CD14-positive monocyte (primary cell): ENCODE results near the gene LASP1. TPM values are rescaled to one million over a fixed set of nuclear protein-coding genes. Genes with fewer than 3 reads are reported as not detected.

ENCODE experiments used
- DNase-seq, 3 donors: peaks; one replicate each; pipeline ENCODE4 v3.0.0-alpha.2; 2011 to 2022
- H2AFZ ChIP-seq: 2 replicates; pipeline ENCODE4 v1.6.0; 2012; ENCODE audit warnings: mild to moderate bottlenecking, low read depth, low read length, inconsistent platforms; ENCODE audit not compliant: insufficient read depth, poor library complexity, severe bottlenecking
- H3K27ac ChIP-seq, 2 donors: 1 replicate in 1 of 2; 2 replicates in 1 of 2; pipeline ENCODE4 v1.5.1; 2012 to 2013; ENCODE audit warnings: low read length in 2 of 2, control low read depth in 1 of 2, inconsistent platforms in 1 of 2, low read depth in 1 of 2, mild to moderate bottlenecking in 1 of 2
- H3K27me3 ChIP-seq, 2 donors: one replicate each; pipeline versions ENCODE4 v1.6.0 to v1.6.1; 2011 to 2013; ENCODE audit warnings: low read length in 2 of 2; ENCODE audit not compliant: control insufficient read depth in 2 of 2, insufficient read depth in 2 of 2
- H3K36me3 ChIP-seq, 2 donors: replicated peaks in 1 of 2; 1 replicate in 1 of 2; 2 replicates in 1 of 2; pipeline versions ENCODE4 v1.5.1 to v1.6.1; 2012 to 2013; ENCODE audit warnings: low read length in 2 of 2, control low read depth in 1 of 2, inconsistent platforms in 1 of 2, mild to moderate bottlenecking in 1 of 2; ENCODE audit not compliant: insufficient read depth in 2 of 2, control insufficient read depth in 1 of 2
- H3K4me1 ChIP-seq, 2 donors: 1 replicate in 1 of 2; 2 replicates in 1 of 2; pipeline versions ENCODE4 v1.5.1 to v1.6.1; 2012 to 2013; ENCODE audit warnings: low read length in 2 of 2, control low read depth in 1 of 2, inconsistent platforms in 1 of 2, mild to moderate bottlenecking in 1 of 2, moderate library complexity in 1 of 2; ENCODE audit not compliant: insufficient read depth in 2 of 2, control insufficient read depth in 1 of 2
- H3K4me2 ChIP-seq: replicated peaks from 2 replicates; pipeline ENCODE3; 2012; ENCODE audit warnings: low read length, moderate library complexity, mild to moderate bottlenecking; ENCODE audit not compliant: poor library complexity, severe bottlenecking; ENCODE audit errors: extremely low read depth
- H3K4me3 ChIP-seq, 3 experiments: fragments of 200-600 bp in 1 of 3; sonication (generic) in 1 of 3; replicated peaks in 1 of 3; 1 replicate in 2 of 3; 2 replicates in 1 of 3; pipeline ENCODE4 v1.5.1; 2011 to 2013; ENCODE audit warnings: low read length in 3 of 3, mild to moderate bottlenecking in 3 of 3, control low read depth in 2 of 3, low read depth in 2 of 3, inconsistent platforms in 1 of 3, moderate library complexity in 1 of 3
- H3K79me2 ChIP-seq: 2 replicates; pipeline ENCODE4 v1.6.0; 2012; ENCODE audit warnings: mild to moderate bottlenecking, control low read depth, inconsistent platforms, low read length, moderate library complexity; ENCODE audit not compliant: insufficient read depth
- H3K9ac ChIP-seq: 2 replicates; pipeline ENCODE4 v1.6.0; 2017; ENCODE audit warnings: low read length, mild to moderate bottlenecking; ENCODE audit not compliant: insufficient read depth, poor library complexity, severe bottlenecking
- H3K9me3 ChIP-seq, 2 donors: replicated peaks in 1 of 2; 1 replicate in 1 of 2; 2 replicates in 1 of 2; pipeline versions ENCODE4 v1.5.1 to v1.6.1; 2012 to 2013; ENCODE audit warnings: low read length in 2 of 2, control low read depth in 1 of 2; ENCODE audit not compliant: control insufficient read depth in 1 of 2, insufficient read depth in 1 of 2
- H4K20me1 ChIP-seq: 2 replicates; pipeline ENCODE4 v1.6.0; 2012; ENCODE audit warnings: mild to moderate bottlenecking, low read length, control low read depth, moderate library complexity; ENCODE audit not compliant: insufficient read depth
- H3K27ac Mint-ChIP-seq, 7 donors: one replicate each; pipeline ENCODE4 v1.8.0; 2020; ENCODE audit warnings: mild to moderate bottlenecking in 7 of 7, mixed read lengths in 7 of 7, moderate library complexity in 6 of 7, inconsistent platforms in 2 of 7
- H3K27me3 Mint-ChIP-seq, 3 donors: one replicate each; pipeline ENCODE4 v1.8.0; 2021 to 2022; ENCODE audit warnings: low read depth in 3 of 3, mild to moderate bottlenecking in 3 of 3, mixed read lengths in 3 of 3, moderate library complexity in 3 of 3, inconsistent platforms in 1 of 3
- H3K36me3 Mint-ChIP-seq, 2 donors: one replicate each; pipeline ENCODE4 v1.8.0; 2020; ENCODE audit warnings: mixed read lengths in 2 of 2, inconsistent platforms in 1 of 2, mild to moderate bottlenecking in 1 of 2
- H3K4me1 Mint-ChIP-seq: one replicate; pipeline ENCODE4 v1.8.0; 2020; ENCODE audit warnings: mild to moderate bottlenecking, mixed read lengths
- H3K4me3 Mint-ChIP-seq, 2 donors: one replicate each; pipeline ENCODE4 v1.8.0; 2020; ENCODE audit warnings: mild to moderate bottlenecking in 2 of 2, mixed read lengths in 2 of 2, moderate library complexity in 1 of 2
- H3K9me3 Mint-ChIP-seq, 7 donors: one replicate each; pipeline ENCODE4 v1.8.0; 2020 to 2022; ENCODE audit warnings: mixed read lengths in 7 of 7, mild to moderate bottlenecking in 6 of 7, moderate library complexity in 6 of 7, inconsistent platforms in 2 of 7
- CTCF ChIP-seq: fragments of 200-600 bp; IDR thresholded peaks from one replicate; pipeline ENCODE4 v1.8.0; 2022; ENCODE audit warnings: antibody characterized with exemption, mild to moderate bottlenecking
- WGBS: methylation state at CpG from one replicate; pipeline ENCODE4 v1.1.5; 2013; ENCODE audit warnings: missing lambda C conversion rate; ENCODE audit not compliant: insufficient coverage; 5-methylcytosine and 5-hydroxymethylcytosine counted together
- intact Hi-C, 2 donors: fragments of 100-400 bp; cut with micrococcal nuclease; formaldehyde crosslinking; loops; one replicate each; pipeline versions ENCODE4 v1.15.0 to v1.15.1; 2023
- polyA plus RNA-seq, 3 donors: library from polyadenylated mRNA; depleted of rRNA in 1 of 3; unstranded in 2 of 3; stranded (reverse) in 1 of 3; fragments of 300-500 nt in 2 of 3; fragments of >200 nt in 1 of 3; fragmentation: Illumina TruSeq in 2 of 3; gene quantifications; 1 replicate in 2 of 3; 2 replicates in 1 of 3; pipeline ENCODE4 v1.2.3, GENCODE V29; 2012 to 2021

The LASP1 gene
- polyA plus RNA-seq, 3 donors, result 55.9 to 93.7 (median 70.6) TPM

- no peak overlapping the region for H3K4me3 Mint-ChIP-seq
- peaks cover 100% of the 10 kb centered on the region for H3K79me2 ChIP-seq
- 100% methylated on average over 3 of the region's 9 CpGs for WGBS
Measured at GRCh38 chr17:38885044-38885727, 15.3 kb downstream of the LASP1 start.

More at GRCh38 chr17:38885044-38885727, 15.3 kb downstream of the LASP1 start:
- H3K36me3 ChIP-seq, result peaks cover 61 to 82% of the 10 kb centered on the region in 2 donors
- TF ChIP-seq CTCF, result no peak
- no peak for DNase-seq
- H3K4me1 Mint-ChIP-seq, result peaks cover 60% of the 10 kb centered on the region
- H3K9me3 ChIP-seq, result no peaks in the 10 kb centered on the region
- peaks cover 49 to 50% of the 10 kb centered on the region in 2 donors for H3K4me1 ChIP-seq
- no peaks in the 10 kb centered on the region for H3K9me3 Mint-ChIP-seq
- H3K27ac ChIP-seq, result peak overlapping the region; percentile 72 to 74
- H2AFZ ChIP-seq, result no peak overlapping the region
- no peak overlapping the region for H3K4me2 ChIP-seq
- H3K36me3 Mint-ChIP-seq, result peaks cover 73 to 87% of the 10 kb centered on the region in 2 donors
- H3K27ac Mint-ChIP-seq, result peak overlapping the region in 6 of 7 donors; percentile 28 to 79 (median 74)
- H3K9ac ChIP-seq, result peak overlapping the region; percentile 21
- H4K20me1 ChIP-seq, result peaks cover 100% of the 10 kb centered on the region
- no peaks in the 10 kb centered on the region for H3K27me3 ChIP-seq
- H3K4me3 ChIP-seq, result no peak overlapping the region
- peaks cover 0 to 2% (median 2%) of the 10 kb centered on the region in 3 donors for H3K27me3 Mint-ChIP-seq
- intact Hi-C loops, result no loop called here
